Fibroblast of skin of right quadriceps (primary cell): ENCODE results near the gene SPAG5.

Source experiments
- DNase-seq: peaks from one replicate; pipeline ENCODE4 v3.0.0-alpha.2; 2013

Gene SPAG5

GRCh38 chr17:28572259-28573039 is 26.4 kb downstream of the SPAG5 start:
- DNase-seq, result no peak

DNA sequence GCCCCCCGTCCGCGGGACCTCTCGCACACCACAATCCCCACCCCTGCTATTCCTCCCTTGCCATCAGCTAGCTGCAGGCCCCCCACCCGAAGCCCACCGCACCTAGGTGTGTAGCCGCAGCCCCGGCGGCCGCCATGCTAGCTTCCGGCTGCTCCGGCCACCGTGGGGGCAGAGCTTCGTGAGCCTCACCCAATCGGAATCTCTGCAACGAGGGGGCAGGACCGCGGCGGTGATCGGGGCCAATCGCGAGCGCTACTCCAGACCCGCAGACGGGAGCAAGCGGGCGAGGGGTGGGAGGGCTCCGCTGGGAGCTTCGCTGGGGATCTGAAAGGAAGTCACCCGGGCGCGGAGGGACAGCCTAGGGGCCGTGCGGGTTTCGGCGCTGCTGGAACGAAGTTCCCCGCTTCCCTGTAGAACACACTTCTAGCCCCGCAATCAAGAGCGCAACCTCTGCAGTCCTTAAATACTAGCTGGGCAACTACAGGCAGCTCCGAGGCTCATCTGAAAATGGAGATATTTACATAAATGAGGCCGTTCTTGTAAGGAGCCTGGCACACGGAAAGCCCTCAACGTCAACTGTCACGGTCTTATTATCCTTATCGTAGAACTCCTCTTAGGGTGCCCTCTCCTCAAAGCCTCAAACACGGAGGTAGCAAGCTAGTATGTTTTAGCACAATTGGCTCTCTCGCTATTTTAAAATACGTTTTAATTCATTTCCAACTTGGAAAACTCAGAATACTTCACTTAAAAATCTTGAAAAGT is 27.3 kb downstream of the SPAG5 start, which contains the start of gene PIGS:
Gene PIGS, minus strand, starts transcription at position 164 of the 762 bp plus-strand sequence. Its CDS starts 28 bp downstream, at position 136.
- peak; percentile 87 for DNase-seq

DNA sequence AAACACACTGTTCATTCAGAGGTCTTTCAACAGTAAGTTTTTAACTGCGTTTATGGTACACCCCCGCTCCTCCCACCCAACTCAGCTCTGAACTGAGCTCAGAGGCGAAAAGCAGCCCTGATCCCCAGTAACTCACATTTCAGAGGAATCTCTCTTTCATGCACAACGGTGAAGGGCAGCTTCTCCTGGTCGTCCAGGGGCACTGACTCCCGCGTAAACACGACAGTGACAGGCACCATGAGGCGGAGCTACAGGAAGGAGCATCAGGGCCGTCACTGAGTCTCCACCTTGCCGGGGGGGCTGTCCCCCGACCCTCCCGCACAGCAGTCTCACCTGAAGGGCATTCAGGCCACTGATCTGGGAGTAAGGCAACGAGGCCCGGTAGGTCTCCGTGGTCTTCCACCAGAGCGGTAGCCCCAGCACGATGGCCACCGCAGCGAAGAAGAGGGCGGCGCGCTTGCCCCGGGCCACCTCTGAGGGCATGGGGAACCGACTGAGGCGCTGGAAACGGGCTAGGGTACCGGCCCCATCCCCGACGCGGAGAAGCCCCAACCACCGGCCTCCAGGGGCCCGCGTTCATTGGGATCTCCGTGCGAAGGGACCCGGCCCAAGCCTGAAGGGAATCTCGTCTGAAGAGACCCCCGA is 28.0 kb downstream of the SPAG5 start:
- no peak for DNase-seq

- no peak for DNase-seq
These were observed 29.4 kb downstream of the SPAG5 start for GRCh38 chr17:28569446-28569845.

GRCh38 chr17:28567604-28568003 is 31.2 kb downstream of the SPAG5 start:
- no peak for DNase-seq

DNA sequence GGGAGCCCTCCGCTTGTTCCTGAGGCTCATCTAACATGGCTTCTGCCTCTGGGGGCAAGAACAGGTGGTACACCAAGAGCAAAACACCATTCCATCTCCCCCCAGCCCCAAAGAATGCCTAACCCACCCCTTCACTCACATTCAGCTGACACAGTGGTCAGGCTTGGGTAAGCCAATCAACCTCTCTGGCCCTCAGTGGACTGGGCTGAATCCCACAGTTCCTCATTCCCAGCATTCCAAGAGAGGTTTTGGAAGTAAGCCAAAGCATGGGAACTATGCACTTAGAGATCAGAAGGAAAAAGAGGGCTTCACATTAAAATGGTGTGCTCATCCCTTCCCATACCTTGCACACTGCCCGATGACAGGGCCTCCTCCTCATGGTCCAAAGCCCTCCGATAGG is 35.4 kb downstream of the SPAG5 start:
- DNase-seq, result peak; percentile 66

DNA sequence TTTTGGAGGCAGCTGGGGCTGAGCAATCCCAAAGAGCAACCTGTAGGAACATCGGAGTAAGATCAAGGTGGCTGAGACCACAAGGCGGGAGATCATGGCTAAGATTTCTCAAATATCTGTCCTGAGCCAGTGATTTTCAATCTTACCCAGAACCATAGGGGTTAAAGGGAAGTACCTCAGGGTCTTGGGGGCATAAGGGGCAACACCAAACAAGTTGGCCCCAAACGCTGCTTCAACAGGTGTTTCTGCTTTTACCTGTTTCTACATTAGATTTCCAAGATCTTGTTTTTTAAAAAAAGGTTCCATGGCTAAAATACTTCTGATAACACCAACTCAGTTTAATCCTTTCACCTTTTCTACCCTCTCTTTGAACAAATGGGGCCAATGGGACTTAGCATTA is 43.8 kb downstream of the SPAG5 start:
- DNase-seq, result no peak

GRCh38 chr17:28554565-28554964 is 44.3 kb downstream of the SPAG5 start:
- no peak for DNase-seq

- no peak for DNase-seq
These were observed 45.8 kb downstream of the SPAG5 start for GRCh38 chr17:28553000-28553505.

DNA sequence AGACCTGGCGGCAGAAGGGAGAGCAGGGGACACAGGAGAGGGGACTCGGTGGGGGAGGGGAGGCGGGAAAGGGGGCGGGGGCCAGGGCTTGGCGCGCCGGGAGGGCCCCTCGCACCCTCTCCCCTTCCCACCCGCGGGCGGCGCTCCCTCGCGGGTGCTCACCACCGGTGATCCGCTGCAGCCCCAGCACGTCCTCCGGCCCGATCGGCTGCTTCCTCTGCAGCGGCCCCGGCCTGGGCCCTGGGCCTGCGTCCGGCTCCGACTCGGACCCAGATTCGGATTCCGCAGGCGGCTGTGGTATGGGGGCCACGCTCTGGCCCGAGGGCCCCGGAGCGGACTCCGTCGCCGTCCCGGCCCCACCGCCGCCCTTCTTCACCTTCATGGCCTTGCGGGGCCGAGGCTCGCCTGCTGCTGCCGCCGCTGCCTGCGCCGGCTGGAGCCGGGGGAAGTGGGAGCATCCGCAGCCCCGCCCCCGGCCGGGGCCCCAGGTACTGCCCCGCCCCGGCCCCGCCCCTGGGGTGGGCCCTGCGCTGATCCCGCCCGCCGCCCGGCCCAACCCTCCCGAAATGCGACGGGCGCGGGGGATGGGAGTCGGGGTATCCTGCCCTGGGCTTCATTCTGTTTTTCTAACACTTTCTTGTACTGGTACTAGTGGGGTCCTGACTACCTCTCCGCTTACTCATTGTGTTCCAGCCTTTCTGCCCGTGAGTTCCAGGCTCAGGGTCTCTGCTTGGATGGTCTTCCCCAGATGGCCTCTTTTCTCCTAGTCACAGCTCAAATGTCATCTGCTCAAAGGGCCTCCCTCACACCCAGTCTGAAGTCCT is 46.4 kb downstream of the SPAG5 start, which contains the start of gene UNC119:
Gene UNC119, minus strand, starts transcription at position 449 of the 824 bp plus-strand sequence. Its CDS starts 67 bp downstream, at position 382.
- peak; percentile 66 for DNase-seq

- no peak for DNase-seq
These were observed 47.2 kb downstream of the SPAG5 start for GRCh38 chr17:28551421-28552175.

GRCh38 chr17:28550858-28551257 is 48.0 kb downstream of the SPAG5 start:
- no peak for DNase-seq

GRCh38 chr17:28549236-28550132 is 49.3 kb downstream of the SPAG5 start:
- no peak for DNase-seq

- no peak for DNase-seq
These were observed 50.3 kb downstream of the SPAG5 start for GRCh38 chr17:28548417-28549130.

GRCh38 chr17:28547623-28548416 is 51.0 kb downstream of the SPAG5 start:
- peak; percentile 46 for DNase-seq

DNA sequence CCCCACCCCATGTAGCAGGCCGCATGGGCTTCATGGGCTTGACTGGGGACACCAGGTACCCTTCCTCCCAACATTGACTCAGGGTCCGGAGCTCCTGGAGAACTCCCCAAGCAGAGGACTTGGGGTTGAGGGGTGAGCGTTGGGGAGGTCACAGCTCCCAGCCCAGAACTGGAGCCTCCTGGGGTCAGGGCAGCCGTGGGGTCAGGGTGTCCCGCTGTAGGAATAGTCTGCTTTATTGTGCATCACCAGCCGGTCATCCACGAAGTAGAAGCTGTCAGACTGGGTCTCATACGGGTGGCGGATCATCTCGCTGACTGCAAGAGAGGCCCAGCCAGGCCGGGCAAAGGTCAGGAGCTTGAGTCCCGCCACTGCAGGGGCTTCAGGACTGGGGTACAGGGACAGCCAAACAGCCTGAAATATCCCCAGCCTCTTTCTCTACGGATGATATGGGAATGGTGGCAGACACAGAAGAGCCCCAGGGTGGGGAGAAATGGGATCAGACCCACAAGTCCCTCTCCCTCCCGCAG is 51.7 kb downstream of the SPAG5 start:
- DNase-seq, result no peak

DNA sequence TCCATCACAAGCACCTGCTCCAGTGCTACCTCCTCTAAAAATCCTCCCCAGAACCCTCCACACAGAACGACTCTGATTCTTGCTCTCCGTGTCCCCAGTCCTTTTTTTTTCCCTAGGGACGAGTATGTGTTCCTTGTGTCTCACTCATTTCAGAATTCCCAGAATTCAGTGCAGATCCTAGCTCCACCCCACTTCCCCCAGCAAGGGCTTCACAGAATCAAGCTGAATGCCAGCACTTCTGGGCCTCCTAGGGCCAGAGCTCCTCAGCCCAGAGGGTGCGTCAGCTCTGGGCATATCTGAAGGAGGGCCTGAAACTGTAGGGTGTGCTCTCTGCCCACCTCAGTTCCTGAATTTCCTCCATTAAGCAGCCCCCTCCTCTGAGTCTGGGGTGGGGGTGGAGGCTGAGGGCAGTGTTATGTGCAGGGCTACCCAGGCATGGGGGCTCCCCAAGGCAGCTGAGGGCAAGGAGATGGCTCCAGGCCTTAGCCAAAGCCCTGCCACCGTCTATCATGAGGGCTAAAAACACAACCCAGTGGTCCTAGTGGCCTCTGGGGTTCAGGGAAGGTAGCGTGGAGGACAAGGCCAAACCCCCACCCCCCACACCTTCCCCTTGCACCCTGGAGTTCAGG is 52.9 kb downstream of the SPAG5 start:
- DNase-seq, result no peak

DNA sequence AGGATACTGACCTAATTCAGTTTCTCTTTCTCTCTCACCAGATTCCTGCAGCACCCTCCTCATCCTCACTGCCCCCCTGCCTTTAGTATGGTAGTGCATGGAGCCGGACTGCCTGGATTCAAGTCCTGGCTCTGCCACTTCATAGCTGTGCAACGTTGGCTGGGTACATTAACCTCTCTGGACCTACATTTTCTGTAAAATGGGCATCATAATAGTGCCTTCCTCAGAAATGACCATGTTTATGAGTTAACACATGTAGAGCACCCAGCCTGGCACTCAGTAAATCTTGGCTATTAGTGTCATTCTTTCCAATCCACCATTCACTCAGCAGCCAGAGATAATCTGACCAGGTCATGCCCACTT is 53.7 kb downstream of the SPAG5 start:
- DNase-seq, result no peak
